HepG2 (cell line): ENCODE measurements around the gene C9orf50. TPM values are rescaled to one million over a fixed set of nuclear protein-coding genes. Genes with fewer than 3 reads are reported as not detected.

Experiments used
- ATAC-seq: fragments of 200-7000 bp; cut with Tn5 transposase; 3 replicates; pipeline ENCODE4 v1.9.1; 2020; ENCODE audit warnings: mild to moderate bottlenecking, moderate library complexity
- BruUV-seq: library from RNA; stranded (reverse); fragments of 400-500 nt; replicated peaks from 2 replicates; lab custom pipeline; 2021; lab: Mats Ljungman, UMichigan
- CTCF ChIA-PET: fragments of 300-600 bp; formaldehyde crosslinking; extraction: SDS; loops from one replicate; lab custom pipeline; 2021; ENCODE audit warnings: low total read pairs, inconsistent platforms, low intra/inter-chr PET ratio; lab: Yijun Ruan, JAX
- POLR2A ChIA-PET: fragments of 350-600 bp; sonication (Branson Sonifier 250); formaldehyde crosslinking; loops from one replicate; lab custom pipeline; 2020; ENCODE audit warnings: antibody characterized with exemption, inconsistent platforms; lab: Yijun Ruan, JAX
- DNase-seq: peaks from one replicate; pipeline ENCODE4 v3.0.0-alpha.2; 2015; ENCODE audit warnings: low spot score
- FAIRE-seq: peaks from 3 replicates; lab custom pipeline; 2011; peaks lifted over from hg19 to GRCh38; lab: Jason Lieb, UNC
- H2AFZ ChIP-seq: one replicate; pipeline ENCODE4 v1.6.1; 2011; ENCODE audit warnings: low read length, inconsistent platforms
- H3K27ac ChIP-seq: fragments of 300-600 bp; 3 replicates; pipeline ENCODE4 v1.8.0; 2011; ENCODE audit warnings: mixed run types, mild to moderate bottlenecking, mixed read lengths, low read length, inconsistent platforms; ENCODE audit not compliant: insufficient read depth; ENCODE audit errors: extremely low read length
- H3K27me3 ChIP-seq, 2 experiments: fragments of 200-600 bp in 1 of 2; 2 replicates in 1 of 2; 3 replicates in 1 of 2; pipeline versions ENCODE4 v1.6.0 to v1.8.0; 2011; ENCODE audit warnings: low read length in 2 of 2, mild to moderate bottlenecking in 2 of 2, moderate library complexity in 2 of 2, inconsistent platforms in 1 of 2; ENCODE audit not compliant: insufficient read depth in 2 of 2, control insufficient read depth in 1 of 2
- H3K36me3 ChIP-seq, 2 experiments: fragments of 200-600 bp in 1 of 2; replicated peaks in 1 of 2; 2 replicates in 1 of 2; 3 replicates in 1 of 2; pipeline versions ENCODE4 v1.5.1 to v1.8.0; 2011; ENCODE audit warnings: low read length in 2 of 2, inconsistent platforms in 1 of 2; ENCODE audit not compliant: insufficient read depth in 2 of 2, control insufficient read depth in 1 of 2
- H3K4me1 ChIP-seq: 2 replicates; pipeline ENCODE4 v1.5.1; 2012; ENCODE audit warnings: low read length, inconsistent platforms; ENCODE audit not compliant: insufficient read depth
- H3K4me2 ChIP-seq: 2 replicates; pipeline ENCODE4 v1.6.0; 2011; ENCODE audit warnings: low read depth, low read length, inconsistent platforms
- H3K4me3 ChIP-seq, 3 experiments: fragments of 200-600 bp in 1 of 3; sonication (generic), shearing (Covaris generic) in 1 of 3; replicated peaks in 1 of 3; 2 replicates each; pipeline ENCODE4 v1.5.1; 2011 to 2016; ENCODE audit warnings: low read length in 3 of 3, inconsistent platforms in 2 of 3, low read depth in 2 of 3, mild to moderate bottlenecking in 2 of 3, control low read depth in 1 of 3, mixed read lengths in 1 of 3; ENCODE audit not compliant: insufficient read depth in 1 of 3
- H3K79me2 ChIP-seq: one replicate; pipeline ENCODE4 v1.6.1; 2011; ENCODE audit warnings: low read length, inconsistent platforms; ENCODE audit not compliant: insufficient read depth
- H3K9ac ChIP-seq: 2 replicates; pipeline ENCODE4 v1.6.0; 2011; ENCODE audit warnings: mild to moderate bottlenecking, low read depth, low read length, inconsistent platforms; ENCODE audit not compliant: insufficient read depth
- H3K9me3 ChIP-seq: 2 replicates; pipeline ENCODE4 v1.5.1; 2012; ENCODE audit warnings: mild to moderate bottlenecking, low read length
- H4K20me1 ChIP-seq: 2 replicates; pipeline ENCODE4 v1.6.0; 2011; ENCODE audit warnings: inconsistent platforms, mild to moderate bottlenecking, low read length, moderate library complexity; ENCODE audit not compliant: insufficient read depth
- ARID2 ChIP-seq: sonication (generic); formaldehyde crosslinking; IDR thresholded peaks from 2 replicates; pipeline ENCODE4 v1.8.1; 2022; ENCODE audit warnings: mild to moderate bottlenecking, missing genetic modification reagents, borderline replicate concordance
- FLYWCH1 ChIP-seq: sonication (generic); formaldehyde crosslinking; IDR thresholded peaks from 2 replicates; pipeline ENCODE4 v1.8.1; 2023; ENCODE audit warnings: mild to moderate bottlenecking, missing genetic modification reagents
- HNF1B ChIP-seq: sonication (generic); formaldehyde crosslinking; IDR thresholded peaks from 2 replicates; pipeline ENCODE4 v1.5.1; 2020; ENCODE audit warnings: mild to moderate bottlenecking, moderate library complexity, missing genetic modification reagents
- WGBS: methylation state at CpG from one replicate; pipeline ENCODE4 v1.1.6; 2017; ENCODE audit warnings: low lambda C conversion rate; 5-methylcytosine and 5-hydroxymethylcytosine counted together
- in situ Hi-C: cut with HindIII; loops from 2 replicates; pipeline ENCODE4 v1.10.0; 2017; ENCODE audit warnings: low pct_unique_long_range_greater_than_20kb; ENCODE audit not compliant: extremely low pct_ligation_motif_present
- intact Hi-C: fragments of 100-400 bp; cut with micrococcal nuclease; formaldehyde crosslinking; loops from one replicate; pipeline ENCODE4 v1.10.0; 2022; ENCODE audit not compliant: unreplicated experiment
- polyA plus RNA-seq, 8 experiments: library from polyadenylated mRNA; depleted of rRNA in 3 of 8; stranded (reverse) in 7 of 8; unstranded in 1 of 8; fragments of >200 nt; fragmentation: Illumina TruSeq in 4 of 8; extraction: Trizol in 4 of 8; gene quantifications; 2 replicates each; pipeline versions ENCODE4 v1.2.1 to v1.2.3, GENCODE V29; 2011 to 2016; ENCODE audit warnings: low read depth in 4 of 8, missing spikeins in 1 of 8, mixed read lengths in 1 of 8; ENCODE audit not compliant: insufficient read depth in 1 of 8
- total RNA-seq, 5 experiments: library from RNA; depleted of rRNA; stranded (reverse); fragments of >200 nt; fragmentation: Illumina TruSeq; extraction: Trizol; gene quantifications; 2 replicates each; pipeline ENCODE4 v1.2.3, GENCODE V29; 2016; ENCODE audit warnings: low read depth in 1 of 5

C9orf50 gene
- total and polyA plus RNA-seq, 2 of the 13 experiments (the other 11 are each of a cell fraction or from before 2014, with no cell fraction given) = not detected

- peaks cover 67% of the 10 kb centered on the region for H3K79me2 ChIP-seq
- peak overlapping the region; percentile 95 for H3K27ac ChIP-seq
- no peaks in the 10 kb centered on the region for H3K9me3 ChIP-seq
- 60% methylated on average over 9 of the region's 12 CpGs for WGBS
- intact Hi-C loops (loop anchor here (10.0 kb wide), 1 partner anchor 453 kb away; the partner anchor contains the start of gene IER5L), in situ Hi-C loops (no loop called here)
- peaks cover 59% of the 10 kb centered on the region for H4K20me1 ChIP-seq
- DNase-seq (no peak), FAIRE-seq (no peak), ATAC-seq (no peak)
- POLR2A ChIA-PET = interaction anchor here (1.0 to 4.0 kb wide), 4 partner anchors 9 to 488 kb away, joined by 3 to 50 read pairs (median 4); no protein-coding TSS in a partner anchor
- peak overlapping the region; percentile 92 for H3K9ac ChIP-seq
- CTCF ChIA-PET = no interaction called here
- no peak overlapping the region for H2AFZ ChIP-seq
- BruUV-seq = no TSS peak
- TF ChIP-seq HNF1B (CRISPR knock-in tag) (0 out of 2 replicates have a peak, but pooled peaks have one; percentile 24), ARID2 (CRISPR knock-in tag) (0 out of 2 replicates have a peak, but pooled peaks have one; percentile 63), FLYWCH1 (CRISPR knock-in tag) (no peak)
- no peaks in the 10 kb centered on the region for H3K27me3 ChIP-seq
- peaks cover 12 to 42% of the 10 kb centered on the region in 2 experiments for H3K36me3 ChIP-seq
- H3K4me1 ChIP-seq = peaks cover 64% of the 10 kb centered on the region
- peak overlapping the region; percentile 98 for H3K4me2 ChIP-seq
- peak overlapping the region; percentile 69 to 89 (median 85) for H3K4me3 ChIP-seq
Observed at GRCh38 chr9:129627556-129628440, 6.9 kb upstream of the C9orf50 start.
